HepG2 (cell line): ENCODE data around the gene SCFD2. TPM values are rescaled to one million over a fixed set of nuclear protein-coding genes. Genes with fewer than 3 reads are reported as not detected.
A peak's percentile ranks its signal among the peaks of the same experiment; 100 is the strongest.

Source experiments
- ARID2 ChIP-seq: sonication (generic); formaldehyde crosslinking; IDR thresholded peaks from 2 replicates; pipeline ENCODE4 v1.8.1; 2022; ENCODE audit warnings: mild to moderate bottlenecking, missing genetic modification reagents, borderline replicate concordance
- HDAC2 ChIP-seq: sonication (generic); formaldehyde crosslinking; IDR thresholded peaks from 2 replicates; pipeline ENCODE4 v1.4.0; 2020; ENCODE audit warnings: missing genetic modification reagents
- HHEX ChIP-seq: IDR thresholded peaks from 2 replicates; pipeline ENCODE4 v1.6.1; 2016; ENCODE audit warnings: control low read depth
- JUND ChIP-seq: sonication (generic); formaldehyde crosslinking; IDR thresholded peaks from 2 replicates; pipeline ENCODE4 v1.8.0; 2022; ENCODE audit warnings: mild to moderate bottlenecking, missing genetic modification reagents
- KLF13 ChIP-seq: sonication (generic); formaldehyde crosslinking; IDR thresholded peaks from 2 replicates; pipeline ENCODE4 v1.4.0; 2020; ENCODE audit warnings: mild to moderate bottlenecking, missing genetic modification reagents
- MXD4 ChIP-seq: IDR thresholded peaks from 2 replicates; pipeline ENCODE4 v1.6.1; 2016; ENCODE audit warnings: mild to moderate bottlenecking, missing biosample characterization, missing genetic modification reagents
- NR3C1 ChIP-seq: sonication (generic); formaldehyde crosslinking; IDR thresholded peaks from 2 replicates; pipeline ENCODE4 v1.4.0; 2020; ENCODE audit warnings: missing genetic modification reagents
- SRSF4 ChIP-seq: fragments of 200-400 bp; formaldehyde crosslinking; IDR thresholded peaks from one replicate; pipeline ENCODE4 v1.6.1; 2018; ENCODE audit warnings: mild to moderate bottlenecking, low read depth, low read length, moderate library complexity; ENCODE audit not compliant: poor library complexity, severe bottlenecking
- ZBTB7B ChIP-seq: sonication (generic); formaldehyde crosslinking; IDR thresholded peaks from 2 replicates; pipeline ENCODE4 v1.4.0; 2020; ENCODE audit warnings: missing genetic modification reagents
- ZFP82 ChIP-seq: sonication (generic); formaldehyde crosslinking; IDR thresholded peaks from 2 replicates; pipeline ENCODE4 v1.5.1; 2020; ENCODE audit warnings: mild to moderate bottlenecking, missing genetic modification reagents, borderline replicate concordance
- ZNF17 ChIP-seq: sonication (generic); formaldehyde crosslinking; IDR thresholded peaks from 2 replicates; pipeline ENCODE4 v1.5.0; 2020; ENCODE audit warnings: mild to moderate bottlenecking, missing genetic modification reagents
- ZNF230 ChIP-seq: sonication (generic); formaldehyde crosslinking; IDR thresholded peaks from 2 replicates; pipeline ENCODE4 v1.4.0; 2020; ENCODE audit warnings: mild to moderate bottlenecking, missing genetic modification reagents
- polyA plus RNA-seq, 8 experiments: library from polyadenylated mRNA; depleted of rRNA in 3 of 8; stranded (reverse) in 7 of 8; unstranded in 1 of 8; fragments of >200 nt; fragmentation: Illumina TruSeq in 4 of 8; extraction: Trizol in 4 of 8; gene quantifications; 2 replicates each; pipeline versions ENCODE4 v1.2.1 to v1.2.3, GENCODE V29; 2011 to 2016; ENCODE audit warnings: low read depth in 4 of 8, missing spikeins in 1 of 8, mixed read lengths in 1 of 8; ENCODE audit not compliant: insufficient read depth in 1 of 8
- total RNA-seq, 5 experiments: library from RNA; depleted of rRNA; stranded (reverse); fragments of >200 nt; fragmentation: Illumina TruSeq; extraction: Trizol; gene quantifications; 2 replicates each; pipeline ENCODE4 v1.2.3, GENCODE V29; 2016; ENCODE audit warnings: low read depth in 1 of 5
- TF ChIP-seq, protein P1 (sequence below): sonication (generic); formaldehyde crosslinking; IDR thresholded peaks from 2 replicates; pipeline ENCODE4 v1.4.0; 2020; ENCODE audit warnings: mild to moderate bottlenecking, missing genetic modification reagents
- TF ChIP-seq, protein P2 (sequence below): sonication (generic); formaldehyde crosslinking; IDR thresholded peaks from 2 replicates; pipeline ENCODE4 v1.5.0; 2020; ENCODE audit warnings: missing genetic modification reagents
- TF ChIP-seq, protein P3 (sequence below): sonication (generic); formaldehyde crosslinking; IDR thresholded peaks from 2 replicates; pipeline ENCODE4 v1.9.0; 2021; ENCODE audit warnings: missing genetic modification reagents, mild to moderate bottlenecking, borderline replicate concordance
- TF ChIP-seq, protein P4 (sequence below): sonication (generic); formaldehyde crosslinking; conservative IDR thresholded peaks from 2 replicates; pipeline ENCODE4 v1.4.0; 2020; ENCODE audit warnings: mild to moderate bottlenecking, missing genetic modification reagents, moderate library complexity
- TF ChIP-seq, protein P5 (sequence below): sonication (generic); formaldehyde crosslinking; IDR thresholded peaks from 2 replicates; pipeline ENCODE4 v1.4.0; 2020; ENCODE audit warnings: missing genetic modification reagents

The SCFD2 gene
- total and polyA plus RNA-seq, 2 of the 13 experiments (the other 11 are each of a cell fraction or from before 2014, with no cell fraction given): 4.6 to 15.6 TPM

DNA sequence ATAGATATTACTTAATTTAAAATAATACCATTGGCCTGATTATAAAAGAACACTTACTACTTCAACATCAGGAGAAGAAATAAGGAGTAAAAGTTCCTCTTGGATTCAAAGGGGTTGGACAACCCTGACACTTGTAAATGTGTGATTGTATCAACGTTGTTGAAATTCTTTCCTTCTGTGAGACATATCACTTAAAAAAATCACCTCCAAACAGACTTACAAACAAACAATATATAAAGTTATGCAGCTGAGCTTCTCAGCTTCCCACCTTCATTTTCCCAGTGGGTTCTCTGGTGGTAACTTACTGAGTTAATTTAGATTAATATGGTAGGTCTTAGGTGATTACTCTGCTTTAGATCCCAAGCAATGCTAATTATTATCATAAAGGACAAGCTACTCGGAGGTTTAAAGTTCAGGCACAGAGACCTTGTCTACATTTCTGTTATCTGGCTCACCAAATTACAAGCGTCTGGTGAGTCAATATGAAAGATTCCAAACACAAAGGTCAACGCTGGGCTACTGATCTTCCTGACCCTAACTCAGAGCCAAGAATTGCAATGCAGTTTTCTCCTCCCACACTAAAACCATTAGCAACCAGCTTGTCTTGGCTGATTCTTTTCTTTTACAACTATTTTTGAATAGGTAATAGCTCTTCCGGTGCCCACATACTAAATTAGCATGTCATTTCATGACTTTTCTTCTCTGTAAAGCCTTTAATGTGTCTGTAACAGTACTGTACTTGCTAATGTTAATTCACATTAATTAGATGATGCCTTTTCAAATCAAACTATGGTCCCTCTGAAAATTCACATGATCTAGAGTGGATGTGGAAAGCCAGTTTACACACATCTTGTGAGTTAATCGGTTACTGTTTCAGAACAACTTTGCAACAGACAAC lies 346.1 kb downstream of the SCFD2 start (continued):
- TF ChIP-seq ZFP82 (CRISPR knock-in tag) (no peak), KLF13 (CRISPR knock-in tag) (no peak), HDAC2 (CRISPR knock-in tag) (peak; percentile 95), JUND (CRISPR knock-in tag) (0 out of 2 replicates have a peak, but pooled peaks have one; percentile 37), ARID2 (CRISPR knock-in tag) (no peak), ZNF17 (CRISPR knock-in tag) (no peak), ZBTB7B (peak; percentile 55; the same call in 1 of the 2 replicates), MXD4 (CRISPR knock-in tag) (peak; percentile 30; the same call in 1 of the 2 replicates), NR3C1 (CRISPR knock-in tag) (no peak), SRSF4 (no peak), ZNF230 (no peak), HHEX (CRISPR knock-in tag) (peak; percentile 78)
- TF ChIP-seq, protein P1, sequence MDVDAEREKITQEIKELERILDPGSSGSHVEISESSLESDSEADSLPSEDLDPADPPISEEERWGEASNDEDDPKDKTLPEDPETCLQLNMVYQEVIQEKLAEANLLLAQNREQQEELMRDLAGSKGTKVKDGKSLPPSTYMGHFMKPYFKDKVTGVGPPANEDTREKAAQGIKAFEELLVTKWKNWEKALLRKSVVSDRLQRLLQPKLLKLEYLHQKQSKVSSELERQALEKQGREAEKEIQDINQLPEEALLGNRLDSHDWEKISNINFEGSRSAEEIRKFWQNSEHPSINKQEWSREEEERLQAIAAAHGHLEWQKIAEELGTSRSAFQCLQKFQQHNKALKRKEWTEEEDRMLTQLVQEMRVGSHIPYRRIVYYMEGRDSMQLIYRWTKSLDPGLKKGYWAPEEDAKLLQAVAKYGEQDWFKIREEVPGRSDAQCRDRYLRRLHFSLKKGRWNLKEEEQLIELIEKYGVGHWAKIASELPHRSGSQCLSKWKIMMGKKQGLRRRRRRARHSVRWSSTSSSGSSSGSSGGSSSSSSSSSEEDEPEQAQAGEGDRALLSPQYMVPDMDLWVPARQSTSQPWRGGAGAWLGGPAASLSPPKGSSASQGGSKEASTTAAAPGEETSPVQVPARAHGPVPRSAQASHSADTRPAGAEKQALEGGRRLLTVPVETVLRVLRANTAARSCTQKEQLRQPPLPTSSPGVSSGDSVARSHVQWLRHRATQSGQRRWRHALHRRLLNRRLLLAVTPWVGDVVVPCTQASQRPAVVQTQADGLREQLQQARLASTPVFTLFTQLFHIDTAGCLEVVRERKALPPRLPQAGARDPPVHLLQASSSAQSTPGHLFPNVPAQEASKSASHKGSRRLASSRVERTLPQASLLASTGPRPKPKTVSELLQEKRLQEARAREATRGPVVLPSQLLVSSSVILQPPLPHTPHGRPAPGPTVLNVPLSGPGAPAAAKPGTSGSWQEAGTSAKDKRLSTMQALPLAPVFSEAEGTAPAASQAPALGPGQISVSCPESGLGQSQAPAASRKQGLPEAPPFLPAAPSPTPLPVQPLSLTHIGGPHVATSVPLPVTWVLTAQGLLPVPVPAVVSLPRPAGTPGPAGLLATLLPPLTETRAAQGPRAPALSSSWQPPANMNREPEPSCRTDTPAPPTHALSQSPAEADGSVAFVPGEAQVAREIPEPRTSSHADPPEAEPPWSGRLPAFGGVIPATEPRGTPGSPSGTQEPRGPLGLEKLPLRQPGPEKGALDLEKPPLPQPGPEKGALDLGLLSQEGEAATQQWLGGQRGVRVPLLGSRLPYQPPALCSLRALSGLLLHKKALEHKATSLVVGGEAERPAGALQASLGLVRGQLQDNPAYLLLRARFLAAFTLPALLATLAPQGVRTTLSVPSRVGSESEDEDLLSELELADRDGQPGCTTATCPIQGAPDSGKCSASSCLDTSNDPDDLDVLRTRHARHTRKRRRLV: peak; percentile 99
- TF ChIP-seq, protein P2, sequence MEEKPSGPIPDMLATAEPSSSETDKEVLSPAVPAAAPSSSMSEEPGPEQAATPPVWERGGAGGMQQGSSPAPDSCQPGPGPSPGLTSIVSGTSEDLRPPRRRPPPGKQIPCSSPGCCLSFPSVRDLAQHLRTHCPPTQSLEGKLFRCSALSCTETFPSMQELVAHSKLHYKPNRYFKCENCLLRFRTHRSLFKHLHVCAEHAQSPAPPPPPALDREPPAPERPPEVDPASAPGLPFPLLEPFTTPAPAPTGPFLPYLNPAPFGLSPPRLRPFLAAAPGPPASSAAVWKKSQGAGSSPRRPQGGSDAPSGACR (CRISPR knock-in tag): no peak
- TF ChIP-seq, protein P3, sequence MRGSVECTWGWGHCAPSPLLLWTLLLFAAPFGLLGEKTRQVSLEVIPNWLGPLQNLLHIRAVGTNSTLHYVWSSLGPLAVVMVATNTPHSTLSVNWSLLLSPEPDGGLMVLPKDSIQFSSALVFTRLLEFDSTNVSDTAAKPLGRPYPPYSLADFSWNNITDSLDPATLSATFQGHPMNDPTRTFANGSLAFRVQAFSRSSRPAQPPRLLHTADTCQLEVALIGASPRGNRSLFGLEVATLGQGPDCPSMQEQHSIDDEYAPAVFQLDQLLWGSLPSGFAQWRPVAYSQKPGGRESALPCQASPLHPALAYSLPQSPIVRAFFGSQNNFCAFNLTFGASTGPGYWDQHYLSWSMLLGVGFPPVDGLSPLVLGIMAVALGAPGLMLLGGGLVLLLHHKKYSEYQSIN (CRISPR knock-in tag): no peak
- TF ChIP-seq, protein P4, sequence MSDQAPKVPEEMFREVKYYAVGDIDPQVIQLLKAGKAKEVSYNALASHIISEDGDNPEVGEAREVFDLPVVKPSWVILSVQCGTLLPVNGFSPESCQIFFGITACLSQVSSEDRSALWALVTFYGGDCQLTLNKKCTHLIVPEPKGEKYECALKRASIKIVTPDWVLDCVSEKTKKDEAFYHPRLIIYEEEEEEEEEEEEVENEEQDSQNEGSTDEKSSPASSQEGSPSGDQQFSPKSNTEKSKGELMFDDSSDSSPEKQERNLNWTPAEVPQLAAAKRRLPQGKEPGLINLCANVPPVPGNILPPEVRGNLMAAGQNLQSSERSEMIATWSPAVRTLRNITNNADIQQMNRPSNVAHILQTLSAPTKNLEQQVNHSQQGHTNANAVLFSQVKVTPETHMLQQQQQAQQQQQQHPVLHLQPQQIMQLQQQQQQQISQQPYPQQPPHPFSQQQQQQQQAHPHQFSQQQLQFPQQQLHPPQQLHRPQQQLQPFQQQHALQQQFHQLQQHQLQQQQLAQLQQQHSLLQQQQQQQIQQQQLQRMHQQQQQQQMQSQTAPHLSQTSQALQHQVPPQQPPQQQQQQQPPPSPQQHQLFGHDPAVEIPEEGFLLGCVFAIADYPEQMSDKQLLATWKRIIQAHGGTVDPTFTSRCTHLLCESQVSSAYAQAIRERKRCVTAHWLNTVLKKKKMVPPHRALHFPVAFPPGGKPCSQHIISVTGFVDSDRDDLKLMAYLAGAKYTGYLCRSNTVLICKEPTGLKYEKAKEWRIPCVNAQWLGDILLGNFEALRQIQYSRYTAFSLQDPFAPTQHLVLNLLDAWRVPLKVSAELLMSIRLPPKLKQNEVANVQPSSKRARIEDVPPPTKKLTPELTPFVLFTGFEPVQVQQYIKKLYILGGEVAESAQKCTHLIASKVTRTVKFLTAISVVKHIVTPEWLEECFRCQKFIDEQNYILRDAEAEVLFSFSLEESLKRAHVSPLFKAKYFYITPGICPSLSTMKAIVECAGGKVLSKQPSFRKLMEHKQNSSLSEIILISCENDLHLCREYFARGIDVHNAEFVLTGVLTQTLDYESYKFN: peak; percentile 96
- TF ChIP-seq, protein P5, sequence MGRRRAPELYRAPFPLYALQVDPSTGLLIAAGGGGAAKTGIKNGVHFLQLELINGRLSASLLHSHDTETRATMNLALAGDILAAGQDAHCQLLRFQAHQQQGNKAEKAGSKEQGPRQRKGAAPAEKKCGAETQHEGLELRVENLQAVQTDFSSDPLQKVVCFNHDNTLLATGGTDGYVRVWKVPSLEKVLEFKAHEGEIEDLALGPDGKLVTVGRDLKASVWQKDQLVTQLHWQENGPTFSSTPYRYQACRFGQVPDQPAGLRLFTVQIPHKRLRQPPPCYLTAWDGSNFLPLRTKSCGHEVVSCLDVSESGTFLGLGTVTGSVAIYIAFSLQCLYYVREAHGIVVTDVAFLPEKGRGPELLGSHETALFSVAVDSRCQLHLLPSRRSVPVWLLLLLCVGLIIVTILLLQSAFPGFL: no peak
